Adipocyte (in vitro differentiated cells): ENCODE data around the gene RPS8.

Source experiments
- DNase-seq: peaks from one replicate; pipeline ENCODE4 v3.0.0-alpha.2; 2015; ENCODE audit warnings: low read depth
- H3K27me3 ChIP-seq: replicated peaks from 2 replicates; pipeline ENCODE4 v1.7.0; 2013; ENCODE audit warnings: mild to moderate bottlenecking, low read length, moderate library complexity; ENCODE audit not compliant: control insufficient read depth, insufficient read depth
- H3K36me3 ChIP-seq: 2 replicates; pipeline ENCODE4 v1.7.0; 2013; ENCODE audit warnings: low read length, mild to moderate bottlenecking, moderate library complexity; ENCODE audit not compliant: control insufficient read depth, insufficient read depth, severe bottlenecking
- H3K4me1 ChIP-seq: 2 replicates; pipeline ENCODE4 v1.7.0; 2013; ENCODE audit warnings: mild to moderate bottlenecking, low read length, moderate library complexity; ENCODE audit not compliant: control insufficient read depth, insufficient read depth
- H3K4me3 ChIP-seq: 2 replicates; pipeline ENCODE4 v1.7.0; 2013; ENCODE audit warnings: mild to moderate bottlenecking, low read length, moderate library complexity
- H3K9ac ChIP-seq: 2 replicates; pipeline ENCODE4 v1.7.0; 2013; ENCODE audit warnings: mild to moderate bottlenecking, low read length, moderate library complexity
- H3K9me3 ChIP-seq: 2 replicates; pipeline ENCODE4 v1.7.0; 2013; ENCODE audit warnings: mild to moderate bottlenecking, low read length, moderate library complexity; ENCODE audit not compliant: control insufficient read depth

RPS8 gene

GRCh38 chr1:44784094-44785028 lies 9.0 kb downstream of the RPS8 start:
- peaks cover 12% of the 10 kb centered on the region for H3K4me1 ChIP-seq
- no peaks in the 10 kb centered on the region for H3K9me3 ChIP-seq
- H3K4me3 ChIP-seq: no peak overlapping the region
- H3K9ac ChIP-seq: peak overlapping the region; percentile 21
- H3K27me3 ChIP-seq: no peaks in the 10 kb centered on the region
- peaks cover 21% of the 10 kb centered on the region for H3K36me3 ChIP-seq
- DNase-seq: no peak

- Histone ChIP-seq H3K4me1 (peaks cover 12% of the 10 kb centered on the region), H3K4me3 (no peak overlapping the region), H3K9ac (no peak overlapping the region), H3K9me3 (no peaks in the 10 kb centered on the region), H3K36me3 (peaks cover 15% of the 10 kb centered on the region), H3K27me3 (no peaks in the 10 kb centered on the region)
- no peak for DNase-seq
Measured at GRCh38 chr1:44785029-44785380, 9.7 kb downstream of the RPS8 start.

GRCh38 chr1:44785501-44786137 lies 10.3 kb downstream of the RPS8 start:
- no peak overlapping the region for H3K9ac ChIP-seq
- no peaks in the 10 kb centered on the region for H3K9me3 ChIP-seq
- peaks cover 9% of the 10 kb centered on the region for H3K36me3 ChIP-seq
- peak overlapping the region; percentile 69 for H3K4me3 ChIP-seq
- H3K27me3 ChIP-seq: no peaks in the 10 kb centered on the region
- no peak for DNase-seq
- H3K4me1 ChIP-seq: peaks cover 12% of the 10 kb centered on the region

GRCh38 chr1:44786138-44786840 lies 10.9 kb downstream of the RPS8 start:
- no peaks in the 10 kb centered on the region for H3K27me3 ChIP-seq
- peak; percentile 70 for DNase-seq
- peak overlapping the region; percentile 69 for H3K4me3 ChIP-seq
- H3K4me1 ChIP-seq: peaks cover 12% of the 10 kb centered on the region
- H3K9me3 ChIP-seq: no peaks in the 10 kb centered on the region
- H3K36me3 ChIP-seq: peaks cover 3% of the 10 kb centered on the region
- peak overlapping the region; percentile 27 for H3K9ac ChIP-seq

- H3K36me3 ChIP-seq: no peaks in the 10 kb centered on the region
- H3K27me3 ChIP-seq: no peaks in the 10 kb centered on the region
- peaks cover 12% of the 10 kb centered on the region for H3K4me1 ChIP-seq
- H3K9ac ChIP-seq: no peak overlapping the region
- H3K4me3 ChIP-seq: no peak overlapping the region
- no peaks in the 10 kb centered on the region for H3K9me3 ChIP-seq
- no peak for DNase-seq
Measured at GRCh38 chr1:44786841-44787426, 11.6 kb downstream of the RPS8 start.

GRCh38 chr1:44787506-44787905 lies 12.2 kb downstream of the RPS8 start:
- Histone ChIP-seq H3K9ac (no peak overlapping the region), H3K36me3 (no peaks in the 10 kb centered on the region), H3K4me3 (no peak overlapping the region), H3K4me1 (peaks cover 12% of the 10 kb centered on the region), H3K9me3 (no peaks in the 10 kb centered on the region), H3K27me3 (no peaks in the 10 kb centered on the region)
- DNase-seq: no peak

GRCh38 chr1:44788120-44788860 lies 12.9 kb downstream of the RPS8 start, which contains the start of gene BEST4:
Gene BEST4, minus strand, starts transcription at chr1:44788170. Its CDS starts 465 bp downstream, at chr1:44787705.
- Histone ChIP-seq H3K4me3 (no peak within 1 kb of the TSS), H3K9ac (no peak within 1 kb of the TSS), H3K9me3 (no peaks in the 10 kb centered on the region), H3K36me3 (no peaks in the 10 kb centered on the region), H3K27me3 (no peaks in the 10 kb centered on the region), H3K4me1 (peaks cover 12% of the 10 kb centered on the region)
- no peak for DNase-seq

GRCh38 chr1:44790968-44791801 lies 15.8 kb downstream of the RPS8 start:
- no peak overlapping the region for H3K9ac ChIP-seq
- H3K9me3 ChIP-seq: no peaks in the 10 kb centered on the region
- DNase-seq: no peak
- no peaks in the 10 kb centered on the region for H3K27me3 ChIP-seq
- H3K4me1 ChIP-seq: peaks cover 2% of the 10 kb centered on the region
- no peak overlapping the region for H3K4me3 ChIP-seq
- no peaks in the 10 kb centered on the region for H3K36me3 ChIP-seq

GRCh38 chr1:44792736-44793502 lies 17.6 kb downstream of the RPS8 start:
- no peak overlapping the region for H3K4me3 ChIP-seq
- DNase-seq: no peak
- no peaks in the 10 kb centered on the region for H3K9me3 ChIP-seq
- no peaks in the 10 kb centered on the region for H3K4me1 ChIP-seq
- no peaks in the 10 kb centered on the region for H3K27me3 ChIP-seq
- no peak overlapping the region for H3K9ac ChIP-seq
- H3K36me3 ChIP-seq: no peaks in the 10 kb centered on the region
